Measurements from ENCODE around the gene PLA2G5.

- no peak for TF ChIP-seq SUZ12 (IDR thresholded peaks at IDR 0.05)
- TF ChIP-seq ARNT (IDR thresholded peaks at IDR 0.05): no peak
Observed at GRCh38 chr1:20123722-20124455, 53.9 kb downstream of the PLA2G5 start.
